Tibial nerve (tissue), 4 donors: ENCODE data around the gene PRDM1. TPM values are rescaled to one million over a fixed set of nuclear protein-coding genes. Genes with fewer than 3 reads are reported as not detected.

Experiments
- DNase-seq, 2 donors: peaks; one replicate each; pipeline ENCODE4 v3.0.0-alpha.2; 2019; ENCODE audit warnings: low spot score in 2 of 2
- H3K27ac ChIP-seq, 4 donors: fragments of 200-600 bp; sonication (generic) in 3 of 4; one replicate each; pipeline ENCODE4 v1.5.1; 2017 to 2019; ENCODE audit warnings: mild to moderate bottlenecking in 1 of 4
- H3K27me3 ChIP-seq, 2 donors: fragments of 200-600 bp; sonication (generic) in 1 of 2; one replicate each; pipeline versions ENCODE4 v1.5.1 to v1.6.0; 2017 to 2019
- H3K36me3 ChIP-seq, 3 donors: fragments of 200-600 bp; sonication (generic); one replicate each; pipeline ENCODE4 v1.5.1; 2018 to 2019
- H3K4me1 ChIP-seq, 4 donors: fragments of 200-600 bp; sonication (generic) in 3 of 4; one replicate each; pipeline ENCODE4 v1.5.1; 2017 to 2019
- H3K4me3 ChIP-seq, 4 donors: fragments of 200-600 bp; sonication (generic) in 3 of 4; one replicate each; pipeline ENCODE4 v1.5.1; 2017 to 2019; ENCODE audit warnings: mild to moderate bottlenecking in 1 of 4, moderate library complexity in 1 of 4
- H3K9me3 ChIP-seq, 4 donors: fragments of 200-600 bp; sonication (generic) in 3 of 4; one replicate each; pipeline ENCODE4 v1.5.1; 2017 to 2019
- EP300 ChIP-seq, 2 donors: sonication (generic); formaldehyde crosslinking; IDR thresholded peaks; one replicate each; pipeline ENCODE4 v1.6.1; 2017; ENCODE audit warnings: antibody characterized with exemption in 2 of 2, mild to moderate bottlenecking in 1 of 2
- POLR2A ChIP-seq, 2 donors: fragments of 450-650 bp; IDR thresholded peaks; one replicate each; pipeline ENCODE4 v1.6.1; 2017; ENCODE audit warnings: antibody characterized with exemption in 2 of 2, mild to moderate bottlenecking in 2 of 2, moderate library complexity in 2 of 2
- whole genome bisulfite sequencing, 2 donors: methylation state at CpG; one replicate each; pipeline ENCODE4 v1.1.5; 2018; 5-methylcytosine and 5-hydroxymethylcytosine counted together
- total RNA-seq, 4 donors: library from RNA; depleted of rRNA; stranded (reverse); fragments of >200 nt; gene quantifications; one replicate each; pipeline ENCODE4 v1.1.0, GENCODE V29; 2016
- TF ChIP-seq, protein P1 (sequence below), 5 experiments: fragments of 200-600 bp in 3 of 5; fragments of 450-650 bp in 2 of 5; sonication (generic) in 3 of 5; IDR thresholded peaks; one replicate each; pipeline ENCODE4 v1.5.1; 2016 to 2019; ENCODE audit warnings: antibody characterized with exemption in 5 of 5, mild to moderate bottlenecking in 3 of 5, moderate library complexity in 2 of 5

The PRDM1 gene
- total RNA-seq, 4 donors from 2014 or later, result 2.1 to 17.3 (median 5.6) TPM

DNA sequence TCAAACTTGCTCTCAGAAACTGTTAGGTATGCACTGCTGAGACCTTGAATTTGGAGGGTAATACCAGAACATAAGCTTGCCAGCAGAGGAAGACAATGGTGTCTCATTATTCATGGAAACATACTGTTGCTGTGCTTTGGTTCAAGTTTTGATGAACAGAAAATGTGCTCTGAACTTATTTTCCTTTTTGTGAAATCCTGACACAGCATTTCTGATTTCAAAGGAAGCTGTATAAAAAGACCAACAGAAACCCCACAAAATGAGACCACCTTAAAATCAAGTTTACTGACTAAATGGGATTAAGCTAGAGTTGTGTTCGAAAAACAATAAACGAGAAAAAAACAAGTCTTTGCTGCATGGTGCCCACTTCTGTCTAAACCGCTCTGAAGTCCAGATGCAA, 70.3 kb downstream of the PRDM1 start:
- no peak for TF ChIP-seq EP300 (IDR thresholded peaks at IDR 0.05)
- TF ChIP-seq, protein P1, sequence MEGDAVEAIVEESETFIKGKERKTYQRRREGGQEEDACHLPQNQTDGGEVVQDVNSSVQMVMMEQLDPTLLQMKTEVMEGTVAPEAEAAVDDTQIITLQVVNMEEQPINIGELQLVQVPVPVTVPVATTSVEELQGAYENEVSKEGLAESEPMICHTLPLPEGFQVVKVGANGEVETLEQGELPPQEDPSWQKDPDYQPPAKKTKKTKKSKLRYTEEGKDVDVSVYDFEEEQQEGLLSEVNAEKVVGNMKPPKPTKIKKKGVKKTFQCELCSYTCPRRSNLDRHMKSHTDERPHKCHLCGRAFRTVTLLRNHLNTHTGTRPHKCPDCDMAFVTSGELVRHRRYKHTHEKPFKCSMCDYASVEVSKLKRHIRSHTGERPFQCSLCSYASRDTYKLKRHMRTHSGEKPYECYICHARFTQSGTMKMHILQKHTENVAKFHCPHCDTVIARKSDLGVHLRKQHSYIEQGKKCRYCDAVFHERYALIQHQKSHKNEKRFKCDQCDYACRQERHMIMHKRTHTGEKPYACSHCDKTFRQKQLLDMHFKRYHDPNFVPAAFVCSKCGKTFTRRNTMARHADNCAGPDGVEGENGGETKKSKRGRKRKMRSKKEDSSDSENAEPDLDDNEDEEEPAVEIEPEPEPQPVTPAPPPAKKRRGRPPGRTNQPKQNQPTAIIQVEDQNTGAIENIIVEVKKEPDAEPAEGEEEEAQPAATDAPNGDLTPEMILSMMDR (IDR thresholded peaks at IDR 0.05), result no peak
- no peak for TF ChIP-seq POLR2A (IDR thresholded peaks at IDR 0.05)
- WGBS, 2 donors, result 37 to 51% methylated on average over 3 of the region's 3 CpGs
- Histone ChIP-seq H3K36me3 (no peaks in the 10 kb centered on the region), H3K9me3 (no peaks in the 10 kb centered on the region), H3K4me3 (no peak overlapping the region), H3K27me3 (no peaks in the 10 kb centered on the region), H3K4me1 (peaks cover 0 to 5% (median 0%) of the 10 kb centered on the region in 4 donors), H3K27ac (no peak overlapping the region)
- no peak for DNase-seq

DNA sequence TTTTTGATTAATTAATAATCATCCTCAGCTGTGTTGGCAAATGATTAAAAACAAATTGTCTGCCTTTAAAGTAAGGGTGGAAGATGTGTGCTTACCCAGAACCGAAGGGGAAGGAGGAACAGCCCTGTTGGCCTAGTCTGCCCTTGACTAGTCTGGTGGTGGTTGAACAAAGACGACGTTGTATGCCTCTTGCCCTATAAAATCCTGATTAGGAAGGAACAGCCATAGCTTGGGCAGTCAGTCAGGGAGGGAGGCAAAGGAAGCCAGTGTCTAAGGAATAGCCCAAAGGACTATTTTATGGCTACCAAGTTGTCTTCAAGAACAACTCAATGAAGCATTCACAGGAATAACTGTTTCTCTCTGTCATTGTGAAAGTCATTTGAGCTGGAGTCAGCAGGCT, 70.7 kb downstream of the PRDM1 start:
- no peak overlapping the region for H3K4me3 ChIP-seq
- H3K9me3 ChIP-seq, result no peaks in the 10 kb centered on the region
- TF ChIP-seq EP300 (IDR thresholded peaks at IDR 0.05) (no peak), POLR2A (IDR thresholded peaks at IDR 0.05) (no peak)
- TF ChIP-seq, protein P1 (IDR thresholded peaks at IDR 0.05), result no peak
- H3K36me3 ChIP-seq, result no peaks in the 10 kb centered on the region
- H3K27ac ChIP-seq, result no peak overlapping the region
- WGBS, 2 donors, result 30 to 38% methylated on average over 3 of the region's 3 CpGs
- no peak for DNase-seq
- peaks cover 0 to 5% (median 0%) of the 10 kb centered on the region in 4 donors for H3K4me1 ChIP-seq
- no peaks in the 10 kb centered on the region for H3K27me3 ChIP-seq

DNA sequence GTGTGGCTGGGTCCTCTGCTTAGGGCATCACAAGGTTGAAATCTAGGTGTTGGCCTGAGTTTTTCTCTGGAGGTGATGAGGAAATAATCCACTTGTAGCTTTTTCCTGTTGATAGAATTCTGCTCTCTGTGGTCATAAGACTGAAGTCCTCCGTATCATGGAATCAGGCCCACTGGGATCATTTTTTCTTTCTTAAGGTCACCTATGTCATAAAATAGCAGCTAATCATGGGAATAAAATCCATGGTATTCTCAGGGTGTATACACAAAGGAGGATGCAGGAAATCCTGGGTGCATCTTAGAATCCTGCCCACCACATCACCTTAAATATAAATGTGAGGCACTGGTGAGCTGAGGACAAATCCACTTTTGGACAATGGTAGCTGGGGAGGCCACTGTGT, 72.7 kb downstream of the PRDM1 start:
- H3K27me3 ChIP-seq, result no peaks in the 10 kb centered on the region
- TF ChIP-seq POLR2A (IDR thresholded peaks at IDR 0.05) (no peak), EP300 (IDR thresholded peaks at IDR 0.05) (no peak)
- TF ChIP-seq, protein P1 (IDR thresholded peaks at IDR 0.05), result no peak
- WGBS, 2 donors, result 77 to 92% methylated on average over 1 of the region's 1 CpG
- peaks cover 0 to 15% (median under 1%) of the 10 kb centered on the region in 4 donors for H3K4me1 ChIP-seq
- H3K4me3 ChIP-seq, result no peak overlapping the region
- no peak for DNase-seq
- no peaks in the 10 kb centered on the region for H3K9me3 ChIP-seq
- no peaks in the 10 kb centered on the region for H3K36me3 ChIP-seq
- H3K27ac ChIP-seq, result no peak overlapping the region

Other genes with a start within 250 kb of the PRDM1 start
- 10 to 100 TPM; 25.5 to 39.1 (median 35.7) TPM for gene ATG5, start 239.4 kb downstream of the PRDM1 start, total RNA-seq